Neural crest cell (in vitro differentiated cells): ENCODE measurements around the gene IFI27. TPM values are rescaled to one million over a fixed set of nuclear protein-coding genes. Genes with fewer than 3 reads are reported as not detected.
A peak's percentile ranks its signal among the peaks of the same experiment; 100 is the strongest.

ENCODE experiments used
- DNase-seq: peaks from one replicate; pipeline ENCODE4 v3.0.0; 2021; ENCODE audit warnings: low read depth, mixed read lengths, low spot score
- H3K27ac Mint-ChIP-seq: one replicate; pipeline ENCODE4 v1.8.0; 2021; ENCODE audit warnings: mild to moderate bottlenecking, mixed read lengths; ENCODE audit not compliant: unreplicated experiment
- H3K27me3 Mint-ChIP-seq: 2 replicates; pipeline ENCODE4 v1.8.0; 2021; ENCODE audit warnings: low read depth, mild to moderate bottlenecking, mixed read lengths
- H3K36me3 Mint-ChIP-seq: 2 replicates; pipeline ENCODE4 v1.8.0; 2021; ENCODE audit warnings: low read depth, mild to moderate bottlenecking, mixed read lengths
- H3K4me1 Mint-ChIP-seq: 2 replicates; pipeline ENCODE4 v1.8.0; 2021; ENCODE audit warnings: mixed read lengths
- H3K4me3 Mint-ChIP-seq: one replicate; pipeline ENCODE4 v1.8.0; 2021; ENCODE audit warnings: mild to moderate bottlenecking, mixed read lengths
- H3K9me3 Mint-ChIP-seq: 2 replicates; pipeline ENCODE4 v1.8.0; 2021; ENCODE audit warnings: mixed read lengths
- CTCF ChIP-seq: fragments of 200-600 bp; sonication (generic); conservative IDR thresholded peaks from 2 replicates; pipeline ENCODE4 v1.5.0; 2021; ENCODE audit warnings: antibody characterized with exemption, mild to moderate bottlenecking
- total RNA-seq: library from RNA; stranded (reverse); gene quantifications from 2 replicates; pipeline ENCODE4 v1.2.1, GENCODE V29; 2021

The IFI27 gene
- total RNA-seq, 1 donor from 2014 or later: 9.5 TPM

- H3K27me3 Mint-ChIP-seq: no peaks in the 10 kb centered on the region
- peaks cover 53% of the 10 kb centered on the region for H3K4me1 Mint-ChIP-seq
- no peak for DNase-seq
- H3K9me3 Mint-ChIP-seq: no peaks in the 10 kb centered on the region
- peak overlapping the region; percentile 98 for H3K4me3 Mint-ChIP-seq
- H3K27ac Mint-ChIP-seq: peak overlapping the region; percentile 97
- TF ChIP-seq CTCF: no peak
- H3K36me3 Mint-ChIP-seq: peaks cover 32% of the 10 kb centered on the region
Observed at GRCh38 chr14:94081386-94081820, 29.1 kb upstream of the IFI27 start.

DNA sequence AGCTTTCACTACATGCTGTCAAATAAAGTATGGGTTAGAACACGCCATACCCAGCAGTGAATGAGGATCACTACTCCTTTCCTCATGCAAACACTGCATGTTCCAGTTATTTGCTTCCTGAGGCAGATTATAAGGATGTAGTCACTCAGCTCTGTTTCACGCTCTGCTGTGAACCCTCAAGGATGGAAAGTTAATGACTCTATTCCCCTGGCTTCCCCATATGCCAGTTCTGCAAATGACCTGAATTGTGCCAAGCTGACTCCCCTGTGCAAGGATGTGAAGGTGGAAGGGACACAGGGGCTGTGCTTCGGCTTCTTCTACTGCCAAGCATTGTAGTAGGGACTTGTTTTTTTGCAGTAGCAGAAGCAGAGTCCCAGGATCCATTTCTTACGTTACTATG lies 22.6 kb upstream of the IFI27 start:
- no peaks in the 10 kb centered on the region for H3K9me3 Mint-ChIP-seq
- peaks cover 6% of the 10 kb centered on the region for H3K4me1 Mint-ChIP-seq
- H3K4me3 Mint-ChIP-seq: no peak overlapping the region
- H3K36me3 Mint-ChIP-seq: peaks cover 7% of the 10 kb centered on the region
- TF ChIP-seq CTCF: no peak
- H3K27ac Mint-ChIP-seq: no peak overlapping the region
- H3K27me3 Mint-ChIP-seq: no peaks in the 10 kb centered on the region
- no peak for DNase-seq

- H3K36me3 Mint-ChIP-seq: peaks cover 5% of the 10 kb centered on the region
- H3K27me3 Mint-ChIP-seq: no peaks in the 10 kb centered on the region
- H3K4me1 Mint-ChIP-seq: peaks cover 5% of the 10 kb centered on the region
- H3K27ac Mint-ChIP-seq: no peak overlapping the region
- no peak for TF ChIP-seq CTCF
- DNase-seq: no peak
- H3K4me3 Mint-ChIP-seq: no peak overlapping the region
- no peaks in the 10 kb centered on the region for H3K9me3 Mint-ChIP-seq
Observed at GRCh38 chr14:94088516-94088915, 22.0 kb upstream of the IFI27 start.

DNA sequence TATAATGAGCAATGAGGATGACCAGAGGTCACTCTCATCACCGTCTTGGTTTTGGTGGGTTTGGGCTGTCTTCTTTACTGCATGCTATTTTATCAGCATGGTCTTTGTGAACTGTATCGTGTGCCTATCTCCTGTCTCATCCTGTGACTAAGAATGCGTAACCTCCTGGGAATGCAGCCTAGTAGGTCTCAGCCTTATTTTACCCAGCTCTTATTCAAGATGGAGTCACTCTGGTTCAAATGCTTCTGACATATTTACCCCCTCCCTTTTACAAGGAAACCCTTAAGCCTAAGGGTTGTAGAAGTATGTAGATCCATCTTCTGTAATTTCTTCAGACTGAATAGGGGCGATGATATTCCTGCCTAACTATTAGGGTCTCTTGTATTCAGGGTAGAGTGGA lies 21.1 kb upstream of the IFI27 start:
- Mint-ChIP-seq H3K36me3 (peaks cover 3% of the 10 kb centered on the region), H3K9me3 (no peaks in the 10 kb centered on the region), H3K27me3 (no peaks in the 10 kb centered on the region), H3K4me1 (peaks cover 3% of the 10 kb centered on the region), H3K27ac (no peak overlapping the region), H3K4me3 (no peak overlapping the region)
- DNase-seq: no peak
- TF ChIP-seq CTCF: no peak

GRCh38 chr14:94093418-94093817 lies 17.1 kb upstream of the IFI27 start:
- peak overlapping the region; percentile 25 for H3K27ac Mint-ChIP-seq
- no peaks in the 10 kb centered on the region for H3K4me1 Mint-ChIP-seq
- TF ChIP-seq CTCF: no peak
- no peak overlapping the region for H3K4me3 Mint-ChIP-seq
- no peaks in the 10 kb centered on the region for H3K9me3 Mint-ChIP-seq
- no peaks in the 10 kb centered on the region for H3K27me3 Mint-ChIP-seq
- H3K36me3 Mint-ChIP-seq: peaks cover 2% of the 10 kb centered on the region
- DNase-seq: no peak

- TF ChIP-seq CTCF: no peak
- Mint-ChIP-seq H3K27me3 (no peaks in the 10 kb centered on the region), H3K4me3 (no peak overlapping the region), H3K9me3 (no peaks in the 10 kb centered on the region), H3K27ac (no peak overlapping the region), H3K4me1 (no peaks in the 10 kb centered on the region), H3K36me3 (peaks cover 9% of the 10 kb centered on the region)
- no peak for DNase-seq
Observed at GRCh38 chr14:94097091-94097490, 13.4 kb upstream of the IFI27 start.
